ENCODE results near the gene PAMR1. TPM values are rescaled to one million over a fixed set of nuclear protein-coding genes. Genes with fewer than 3 reads are reported as not detected.

Gene PAMR1
- total and polyA plus RNA-seq, 2 donors = 1.9 to 5.6 TPM

DNA sequence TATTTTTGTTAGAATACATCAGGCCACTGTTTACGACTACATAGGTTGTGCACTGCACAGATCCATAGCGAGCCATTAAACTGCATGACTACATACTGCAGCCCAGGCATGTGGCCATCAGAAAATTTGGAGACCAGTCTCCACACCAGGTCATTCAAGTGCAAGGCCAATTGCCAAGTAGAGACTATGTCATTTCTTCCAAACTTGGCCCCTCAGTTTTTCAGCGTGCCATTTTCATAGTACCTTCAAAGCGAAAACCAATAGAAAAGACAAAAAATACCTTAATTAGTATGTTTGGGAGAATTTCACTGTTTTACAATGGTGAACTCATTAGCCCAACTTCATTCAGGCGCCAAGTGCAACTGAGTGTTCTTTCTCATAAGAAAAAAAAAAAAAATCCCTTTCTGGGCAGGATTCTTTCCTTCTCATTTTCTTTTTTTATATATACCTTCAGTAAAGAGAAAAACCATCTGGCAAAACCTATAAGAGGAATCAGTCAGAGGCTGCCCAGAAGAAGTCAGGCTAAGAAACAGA is 30.4 kb downstream of the PAMR1 start:
- Histone ChIP-seq H3K27me3 (ENCODE audit: control insufficient read depth in 2 of 2, insufficient read depth in 1 of 2, low read length in 1 of 2) (no peaks in the 10 kb centered on the region), H3K27ac (ENCODE audit: low read depth in 1 of 2, low read length in 1 of 2) (no peak overlapping the region), H3K36me3 (ENCODE audit: control insufficient read depth in 2 of 2, insufficient read depth in 2 of 2, low read length in 1 of 2) (no peaks in the 10 kb centered on the region), H3K4me3 (ENCODE audit: low read length in 2 of 2) (no peak overlapping the region), H3K9me3 (ENCODE audit: control insufficient read depth in 2 of 2, insufficient read depth in 1 of 2, low read length in 1 of 2) (no peaks in the 10 kb centered on the region), H3K4me1 (ENCODE audit: control insufficient read depth in 2 of 2, insufficient read depth in 2 of 2, low read length in 2 of 2) (no peaks in the 10 kb centered on the region)
- no peak for DNase-seq (ENCODE audit: low read depth in 6 of 9, low spot score in 9 of 9)
- WGBS = 96% methylated on average over 5 of the region's 5 CpGs

DNA sequence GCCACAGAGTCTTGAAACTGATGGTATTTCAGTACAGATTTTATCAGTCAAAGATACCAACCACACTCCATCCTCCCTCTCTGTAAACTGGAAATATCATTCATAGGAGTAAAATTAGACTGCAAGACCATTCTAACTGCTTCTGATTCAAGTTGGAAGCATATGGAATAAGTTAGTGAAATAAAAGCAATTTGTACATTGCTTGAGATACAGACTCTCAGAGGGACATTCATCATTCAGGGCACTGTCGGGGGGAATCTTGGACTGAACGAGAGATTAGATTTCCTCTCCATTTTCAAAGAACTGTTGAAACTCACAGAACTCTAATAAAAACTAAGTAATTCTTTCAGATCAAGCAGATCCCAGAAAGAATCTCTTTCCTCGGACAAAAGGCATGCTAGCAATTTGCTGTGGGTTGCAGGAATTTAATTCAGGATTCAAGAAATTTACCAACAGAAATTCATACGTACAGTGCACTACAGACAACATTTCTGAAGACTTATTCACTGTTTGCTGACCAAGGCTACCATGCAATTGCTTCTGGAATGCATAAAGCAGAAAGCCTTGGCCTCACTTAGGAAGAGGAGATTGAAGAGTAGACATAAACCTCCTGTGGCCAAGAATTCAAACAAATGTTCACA is 34.1 kb downstream of the PAMR1 start:
- Histone ChIP-seq H3K27ac (ENCODE audit: low read depth in 1 of 2, low read length in 1 of 2) (no peak overlapping the region), H3K4me1 (ENCODE audit: control insufficient read depth in 2 of 2, insufficient read depth in 2 of 2, low read length in 2 of 2) (no peaks in the 10 kb centered on the region), H3K36me3 (ENCODE audit: control insufficient read depth in 2 of 2, insufficient read depth in 2 of 2, low read length in 1 of 2) (no peaks in the 10 kb centered on the region), H3K9me3 (ENCODE audit: control insufficient read depth in 2 of 2, insufficient read depth in 1 of 2, low read length in 1 of 2) (no peaks in the 10 kb centered on the region), H3K27me3 (ENCODE audit: control insufficient read depth in 2 of 2, insufficient read depth in 1 of 2, low read length in 1 of 2) (no peaks in the 10 kb centered on the region), H3K4me3 (ENCODE audit: low read length in 2 of 2) (no peak overlapping the region)
- DNase-seq (ENCODE audit: low read depth in 6 of 9, low spot score in 9 of 9) = no peak
- 95% methylated on average over 4 of the region's 4 CpGs for WGBS

DNA sequence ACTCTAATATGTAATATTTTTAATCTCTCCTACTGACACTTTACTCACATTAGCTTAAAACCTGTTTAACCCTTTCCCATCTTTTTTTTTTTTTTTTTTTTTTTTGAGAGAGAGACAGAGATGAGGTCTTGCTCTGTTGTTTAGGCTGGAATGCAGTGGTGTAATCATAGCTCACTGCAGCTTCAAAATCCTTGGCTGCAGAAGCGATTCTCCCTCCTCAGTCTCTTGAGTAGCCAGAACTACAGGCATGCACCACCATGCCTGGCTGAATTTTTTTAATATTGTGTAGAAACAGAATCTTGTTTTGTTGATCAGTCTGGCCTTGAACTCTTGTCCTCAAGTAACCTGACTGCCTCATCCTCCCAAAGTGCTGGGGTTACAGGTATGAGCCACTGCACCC is 37.3 kb downstream of the PAMR1 start:
- Histone ChIP-seq H3K9me3 (ENCODE audit: control insufficient read depth in 2 of 2, insufficient read depth in 1 of 2, low read length in 1 of 2) (no peaks in the 10 kb centered on the region), H3K36me3 (ENCODE audit: control insufficient read depth in 2 of 2, insufficient read depth in 2 of 2, low read length in 1 of 2) (no peaks in the 10 kb centered on the region), H3K27ac (ENCODE audit: low read depth in 1 of 2, low read length in 1 of 2) (no peak overlapping the region), H3K4me1 (ENCODE audit: control insufficient read depth in 2 of 2, insufficient read depth in 2 of 2, low read length in 2 of 2) (no peaks in the 10 kb centered on the region), H3K4me3 (ENCODE audit: low read length in 2 of 2) (no peak overlapping the region), H3K27me3 (ENCODE audit: control insufficient read depth in 2 of 2, insufficient read depth in 1 of 2, low read length in 1 of 2) (no peaks in the 10 kb centered on the region)
- no peak for DNase-seq (ENCODE audit: low read depth in 6 of 9, low spot score in 9 of 9)
- WGBS = 93% methylated on average over 1 of the region's 1 CpG

DNA sequence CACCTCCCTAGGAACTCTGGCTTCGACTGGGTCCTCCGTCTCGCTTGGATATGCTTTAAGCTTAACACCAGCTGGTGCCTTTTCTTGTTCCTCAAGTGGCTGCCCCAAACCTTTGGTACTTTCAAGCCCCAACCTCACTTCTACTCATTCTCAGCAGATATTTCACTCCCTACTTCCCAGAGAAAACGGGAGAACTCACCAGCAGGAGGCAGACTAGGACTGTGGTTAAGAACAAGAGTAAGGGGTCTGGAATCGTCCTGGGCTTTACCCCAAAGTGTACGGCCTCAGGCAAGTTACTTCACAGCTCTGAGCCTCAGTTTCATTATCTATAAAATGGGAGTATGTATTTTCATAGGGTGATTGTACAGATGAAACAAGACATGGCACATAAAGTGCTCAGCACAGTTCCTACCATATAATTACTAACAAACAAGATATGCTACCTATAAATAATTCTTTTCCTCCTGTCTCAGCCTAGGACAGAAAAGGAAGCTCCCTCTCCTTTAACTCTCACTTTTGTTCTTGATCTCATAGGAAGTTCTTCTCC is 37.8 kb downstream of the PAMR1 start:
- Histone ChIP-seq H3K27me3 (ENCODE audit: control insufficient read depth in 2 of 2, insufficient read depth in 1 of 2, low read length in 1 of 2) (no peaks in the 10 kb centered on the region), H3K36me3 (ENCODE audit: control insufficient read depth in 2 of 2, insufficient read depth in 2 of 2, low read length in 1 of 2) (no peaks in the 10 kb centered on the region), H3K4me3 (ENCODE audit: low read length in 2 of 2) (no peak overlapping the region), H3K4me1 (ENCODE audit: control insufficient read depth in 2 of 2, insufficient read depth in 2 of 2, low read length in 2 of 2) (no peaks in the 10 kb centered on the region), H3K27ac (ENCODE audit: low read depth in 1 of 2, low read length in 1 of 2) (no peak overlapping the region), H3K9me3 (ENCODE audit: control insufficient read depth in 2 of 2, insufficient read depth in 1 of 2, low read length in 1 of 2) (no peaks in the 10 kb centered on the region)
- peak in 1 of 9 donors; percentile 10 for DNase-seq (ENCODE audit: low read depth in 6 of 9, low spot score in 9 of 9)
- whole genome bisulfite sequencing = 32% methylated on average over 6 of the region's 6 CpGs

DNA sequence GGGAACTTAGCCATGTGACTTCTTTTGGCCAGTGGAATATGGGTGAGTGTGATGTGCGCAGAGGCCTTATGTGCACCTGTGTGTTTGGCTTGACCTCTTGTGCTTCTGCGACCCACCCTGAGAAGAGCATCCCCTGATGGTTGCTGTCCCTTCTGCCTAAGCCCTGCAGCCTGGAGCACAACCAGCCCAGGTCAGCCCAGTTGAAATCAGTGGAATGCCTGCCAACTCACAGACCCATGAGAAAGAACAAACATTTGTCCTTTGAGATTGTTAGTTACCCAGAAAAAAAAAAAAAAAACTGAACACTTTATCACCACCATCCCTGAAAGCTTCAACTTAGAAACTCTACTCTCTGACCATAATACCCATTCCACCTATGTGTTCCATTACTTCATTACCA is 38.5 kb downstream of the PAMR1 start:
- H3K4me1 ChIP-seq (ENCODE audit: control insufficient read depth in 2 of 2, insufficient read depth in 2 of 2, low read length in 2 of 2) = no peaks in the 10 kb centered on the region
- H3K4me3 ChIP-seq (ENCODE audit: low read length in 2 of 2) = no peak overlapping the region
- DNase-seq (ENCODE audit: low read depth in 6 of 9, low spot score in 9 of 9) = no peak
- no peaks in the 10 kb centered on the region for H3K36me3 ChIP-seq (ENCODE audit: control insufficient read depth in 2 of 2, insufficient read depth in 2 of 2, low read length in 1 of 2)
- H3K27me3 ChIP-seq (ENCODE audit: control insufficient read depth in 2 of 2, insufficient read depth in 1 of 2, low read length in 1 of 2) = no peaks in the 10 kb centered on the region
- no peak overlapping the region for H3K27ac ChIP-seq (ENCODE audit: low read depth in 1 of 2, low read length in 1 of 2)
- WGBS = 95% methylated on average over 2 of the region's 2 CpGs
- H3K9me3 ChIP-seq (ENCODE audit: control insufficient read depth in 2 of 2, insufficient read depth in 1 of 2, low read length in 1 of 2) = no peaks in the 10 kb centered on the region

DNA sequence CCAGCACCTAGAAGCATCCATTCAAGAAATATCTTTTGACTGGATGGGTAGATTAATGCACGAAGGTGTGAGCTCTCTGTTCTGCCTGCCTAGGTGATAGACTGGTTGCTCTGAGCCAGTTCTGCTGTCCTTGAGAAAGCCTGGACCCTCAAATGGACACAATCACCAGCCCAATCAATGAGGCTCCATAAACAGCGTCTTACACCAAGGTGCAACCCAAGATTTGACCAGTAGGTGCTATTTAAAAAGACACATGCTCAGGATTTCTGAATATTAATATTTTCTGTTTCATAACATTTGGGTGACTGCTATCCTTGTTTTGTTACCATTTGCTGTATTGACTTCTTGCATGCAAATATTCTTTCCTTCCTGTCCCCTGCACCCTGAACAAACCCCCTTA is 39.0 kb downstream of the PAMR1 start:
- no peak for DNase-seq (ENCODE audit: low read depth in 6 of 9, low spot score in 9 of 9)
- Histone ChIP-seq H3K27me3 (ENCODE audit: control insufficient read depth in 2 of 2, insufficient read depth in 1 of 2, low read length in 1 of 2) (no peaks in the 10 kb centered on the region), H3K9me3 (ENCODE audit: control insufficient read depth in 2 of 2, insufficient read depth in 1 of 2, low read length in 1 of 2) (no peaks in the 10 kb centered on the region), H3K36me3 (ENCODE audit: control insufficient read depth in 2 of 2, insufficient read depth in 2 of 2, low read length in 1 of 2) (no peaks in the 10 kb centered on the region), H3K27ac (ENCODE audit: low read depth in 1 of 2, low read length in 1 of 2) (no peak overlapping the region), H3K4me3 (ENCODE audit: low read length in 2 of 2) (no peak overlapping the region), H3K4me1 (ENCODE audit: control insufficient read depth in 2 of 2, insufficient read depth in 2 of 2, low read length in 2 of 2) (no peaks in the 10 kb centered on the region)
- WGBS = 63% methylated on average over 2 of the region's 2 CpGs

DNA sequence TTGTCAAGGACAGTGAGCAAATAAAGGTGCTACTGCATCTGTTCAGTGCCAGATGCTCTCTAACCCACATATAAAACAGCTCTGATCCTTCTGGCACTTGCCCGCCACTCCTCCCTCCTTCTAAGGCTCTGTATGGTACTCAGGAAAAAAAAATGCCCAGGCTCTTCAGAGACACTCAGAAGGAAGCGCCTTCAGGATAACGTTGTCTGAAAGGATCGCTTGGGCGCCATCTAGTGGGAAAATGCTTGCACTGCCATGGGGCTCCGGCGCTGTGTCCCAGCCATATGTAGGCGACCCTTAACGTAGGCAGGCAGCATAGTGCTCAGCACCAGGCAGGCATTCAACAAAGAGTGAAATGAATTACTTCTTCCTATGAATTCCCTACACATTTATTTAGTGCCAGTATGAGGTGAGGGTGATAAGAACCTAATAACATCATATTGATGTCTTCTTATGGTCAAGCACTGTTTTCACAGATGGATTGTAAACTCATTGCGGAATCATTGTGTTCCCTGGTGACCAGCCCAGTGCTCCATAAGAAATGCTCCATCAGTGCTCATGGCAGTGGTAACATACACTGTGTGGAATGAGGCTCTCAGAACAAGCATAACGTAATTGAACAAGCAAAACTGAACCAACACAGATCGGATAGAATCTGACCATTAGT is 39.6 kb downstream of the PAMR1 start:
- peak; percentile 34 to 76 (median 56) for DNase-seq (ENCODE audit: low read depth in 6 of 9, low spot score in 9 of 9)
- 19% methylated on average over 12 of the region's 12 CpGs for WGBS

DNA sequence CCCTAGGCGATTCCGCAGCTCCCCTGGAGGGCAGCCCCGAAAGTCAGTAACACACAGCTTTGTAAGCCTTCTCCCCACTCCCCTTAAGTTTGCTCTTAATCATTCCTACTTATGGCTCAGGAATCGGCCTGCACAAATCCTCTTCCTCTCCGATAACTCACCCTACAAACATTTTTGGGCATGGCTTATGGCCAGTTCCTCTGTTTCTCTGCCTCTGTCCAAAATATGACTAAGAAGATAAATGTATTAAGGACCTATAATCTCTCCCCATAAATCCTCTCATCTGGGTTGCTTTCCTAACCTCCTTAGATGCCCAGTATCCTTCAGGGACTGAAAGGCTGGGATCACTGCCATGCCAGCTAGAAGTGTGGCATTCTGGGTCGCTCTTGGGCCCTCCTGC is 41.0 kb downstream of the PAMR1 start:
- DNase-seq (ENCODE audit: low read depth in 6 of 9, low spot score in 9 of 9) = no peak
- H3K36me3 ChIP-seq (ENCODE audit: control insufficient read depth in 2 of 2, insufficient read depth in 2 of 2, low read length in 1 of 2) = no peaks in the 10 kb centered on the region
- WGBS = 97% methylated on average over 6 of the region's 6 CpGs
- no peak overlapping the region for H3K4me3 ChIP-seq (ENCODE audit: low read length in 2 of 2)
- H3K4me1 ChIP-seq (ENCODE audit: control insufficient read depth in 2 of 2, insufficient read depth in 2 of 2, low read length in 2 of 2) = no peaks in the 10 kb centered on the region
- no peaks in the 10 kb centered on the region for H3K27me3 ChIP-seq (ENCODE audit: control insufficient read depth in 2 of 2, insufficient read depth in 1 of 2, low read length in 1 of 2)
- no peak overlapping the region for H3K27ac ChIP-seq (ENCODE audit: low read depth in 1 of 2, low read length in 1 of 2)
- H3K9me3 ChIP-seq (ENCODE audit: control insufficient read depth in 2 of 2, insufficient read depth in 1 of 2, low read length in 1 of 2) = no peaks in the 10 kb centered on the region

More for the DNA sequence above, 39.6 kb downstream of the PAMR1 start:
- H3K36me3 ChIP-seq (ENCODE audit: control insufficient read depth in 2 of 2, insufficient read depth in 2 of 2, low read length in 1 of 2) = no peaks in the 10 kb centered on the region
- H3K4me3 ChIP-seq (ENCODE audit: low read length in 2 of 2) = no peak overlapping the region
- H3K27ac ChIP-seq (ENCODE audit: low read depth in 1 of 2, low read length in 1 of 2) = no peak overlapping the region
- H3K9me3 ChIP-seq (ENCODE audit: control insufficient read depth in 2 of 2, insufficient read depth in 1 of 2, low read length in 1 of 2) = no peaks in the 10 kb centered on the region
- no peaks in the 10 kb centered on the region for H3K27me3 ChIP-seq (ENCODE audit: control insufficient read depth in 2 of 2, insufficient read depth in 1 of 2, low read length in 1 of 2)
- no peaks in the 10 kb centered on the region for H3K4me1 ChIP-seq (ENCODE audit: control insufficient read depth in 2 of 2, insufficient read depth in 2 of 2, low read length in 2 of 2)

DNA sequence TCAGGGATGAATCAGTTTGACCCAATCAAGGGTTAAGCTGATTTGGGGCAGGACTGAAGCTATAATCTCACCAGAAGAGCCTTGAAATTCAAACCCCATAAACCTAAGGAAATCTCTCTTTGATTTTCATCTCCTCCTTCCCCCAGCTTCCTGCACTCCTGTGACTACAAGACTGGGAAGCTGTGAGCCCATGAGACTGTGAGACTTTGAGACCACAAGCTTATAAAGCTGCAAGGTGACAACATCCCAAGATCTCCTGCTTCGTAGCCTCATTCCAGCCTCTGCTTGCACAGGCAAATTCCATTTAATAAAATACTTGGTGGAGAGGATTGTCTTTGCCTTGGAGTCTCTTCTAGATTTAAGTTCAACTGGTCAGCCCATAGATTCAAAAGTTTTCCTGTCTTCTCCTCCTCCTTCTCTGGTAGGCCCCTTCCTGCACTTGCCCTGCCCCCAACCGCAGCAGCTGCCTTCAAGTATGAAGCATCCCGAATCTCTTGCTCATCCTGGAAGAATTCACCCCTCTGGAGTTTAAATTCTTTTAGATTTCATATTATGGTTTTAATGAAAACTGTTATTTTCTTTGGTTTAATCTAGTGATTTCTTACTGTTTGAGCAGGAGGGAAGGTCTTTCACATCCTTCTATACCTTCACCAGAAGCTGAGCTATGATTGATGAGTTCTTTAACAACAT is 42.1 kb downstream of the PAMR1 start:
- Histone ChIP-seq H3K4me1 (ENCODE audit: control insufficient read depth in 2 of 2, insufficient read depth in 2 of 2, low read length in 2 of 2) (no peaks in the 10 kb centered on the region), H3K4me3 (ENCODE audit: low read length in 2 of 2) (no peak overlapping the region), H3K9me3 (ENCODE audit: control insufficient read depth in 2 of 2, insufficient read depth in 1 of 2, low read length in 1 of 2) (no peaks in the 10 kb centered on the region), H3K27ac (ENCODE audit: low read depth in 1 of 2, low read length in 1 of 2) (no peak overlapping the region), H3K36me3 (ENCODE audit: control insufficient read depth in 2 of 2, insufficient read depth in 2 of 2, low read length in 1 of 2) (no peaks in the 10 kb centered on the region), H3K27me3 (ENCODE audit: control insufficient read depth in 2 of 2, insufficient read depth in 1 of 2, low read length in 1 of 2) (no peaks in the 10 kb centered on the region)
- DNase-seq (ENCODE audit: low read depth in 6 of 9, low spot score in 9 of 9) = no peak
- 96% methylated on average over 3 of the region's 3 CpGs for WGBS

Data from thymus (tissue), 11 donors.